DMS 273 (cell line): ENCODE data around the gene FAM124B.

Experiments used
- DNase-seq: peaks from one replicate; lab custom pipeline; 2025; ENCODE audit not compliant: unreplicated experiment; lab: John Stamatoyannopoulos, UW

FAM124B gene

GRCh38 chr2:224401641-224402342 lies at the start of gene FAM124B:
FAM124B (minus strand) TSS chr2:224402107; CDS start chr2:224401768, 339 bp downstream.
- peak; percentile 59 for DNase-seq

- peak; percentile 58 for DNase-seq
These were observed 47.6 kb upstream of the FAM124B start for GRCh38 chr2:224449212-224450147.

- no peak for DNase-seq
These were observed 46.3 kb upstream of the FAM124B start for GRCh38 chr2:224448236-224448635.

GRCh38 chr2:224444783-224445182 lies 42.9 kb upstream of the FAM124B start:
- no peak for DNase-seq

- no peak for DNase-seq
These were observed 42.1 kb upstream of the FAM124B start for GRCh38 chr2:224444021-224444420.

- DNase-seq = peak; percentile 66
These were observed 40.4 kb upstream of the FAM124B start for GRCh38 chr2:224442071-224442967.

- no peak for DNase-seq
These were observed 39.1 kb upstream of the FAM124B start for GRCh38 chr2:224440988-224441387.

- DNase-seq = no peak
These were observed 36.8 kb upstream of the FAM124B start for GRCh38 chr2:224438726-224439125.

GRCh38 chr2:224436634-224437033 lies 34.7 kb upstream of the FAM124B start:
- no peak for DNase-seq

GRCh38 chr2:224434618-224435017 lies 32.7 kb upstream of the FAM124B start:
- no peak for DNase-seq

GRCh38 chr2:224433442-224433841 lies 31.5 kb upstream of the FAM124B start:
- DNase-seq = no peak

- no peak for DNase-seq
These were observed 30.2 kb upstream of the FAM124B start for GRCh38 chr2:224432003-224432579.

GRCh38 chr2:224429441-224429810 lies 27.5 kb upstream of the FAM124B start:
- no peak for DNase-seq

- DNase-seq = no peak
These were observed 27.0 kb upstream of the FAM124B start for GRCh38 chr2:224428787-224429440.

GRCh38 chr2:224427471-224427870 lies 25.6 kb upstream of the FAM124B start:
- no peak for DNase-seq

GRCh38 chr2:224426656-224427055 lies 24.7 kb upstream of the FAM124B start:
- no peak for DNase-seq

- no peak for DNase-seq
These were observed 19.2 kb upstream of the FAM124B start for GRCh38 chr2:224421065-224421464.

- DNase-seq = no peak
These were observed 16.0 kb upstream of the FAM124B start for GRCh38 chr2:224417947-224418346.

GRCh38 chr2:224417361-224417729 lies 15.4 kb upstream of the FAM124B start:
- no peak for DNase-seq

- no peak for DNase-seq
These were observed 14.9 kb upstream of the FAM124B start for GRCh38 chr2:224416656-224417360.
